HK-2 (cell line): Measurements from ENCODE around the gene OGFR.

Experiments
- DNase-seq: peaks from one replicate; pipeline ENCODE4 v3.0.0-alpha.2; 2018; ENCODE audit not compliant: unreplicated experiment

Gene OGFR

GRCh38 chr20:62860924-62861691 lies 56.5 kb downstream of the OGFR start:
- DNase-seq = peak; percentile 53

GRCh38 chr20:62861726-62862336 lies 57.2 kb downstream of the OGFR start, which contains the start of gene TCFL5:
Gene TCFL5, minus strand, starts transcription at chr20:62861822. Its CDS starts 152 bp downstream, at chr20:62861670.
- peak; percentile 100 for DNase-seq
